Stromal cell of bone marrow (primary cell): Measurements from ENCODE around the gene CCDC178.
"Not testable (repeated sequence)": the region's sequence is repeated elsewhere in the genome, so short reads cannot be mapped to it uniquely, and the experiment has no call there.

Experiments used
- DNase-seq: peaks from one replicate; pipeline ENCODE4 v3.0.0-alpha.2; 2012; ENCODE audit warnings: low read depth

The CCDC178 gene

GRCh38 chr18:33440060-33441043, at the start of gene CCDC178:
CCDC178 (minus strand) TSS chr18:33440721; CDS start chr18:33412088, 28,633 bp downstream.
- DNase-seq: peak; percentile 20

- DNase-seq: no peak
Measured at GRCh38 chr18:33483908-33484307, 43.4 kb upstream of the CCDC178 start.

- no peak for DNase-seq
Measured at GRCh38 chr18:33472509-33472908, 32.0 kb upstream of the CCDC178 start.

- no peak for DNase-seq
Measured at GRCh38 chr18:33470216-33470615, 29.7 kb upstream of the CCDC178 start.

GRCh38 chr18:33469699-33470098, 29.2 kb upstream of the CCDC178 start:
- no peak for DNase-seq

- DNase-seq: no peak
Measured at GRCh38 chr18:33467531-33467930, 27.0 kb upstream of the CCDC178 start.

- DNase-seq: no peak
Measured at GRCh38 chr18:33466822-33467221, 26.3 kb upstream of the CCDC178 start.

- no peak for DNase-seq
Measured at GRCh38 chr18:33460681-33461080, 20.2 kb upstream of the CCDC178 start.

GRCh38 chr18:33459612-33460011, 19.1 kb upstream of the CCDC178 start:
- DNase-seq: no peak

GRCh38 chr18:33446604-33447003, 6.1 kb upstream of the CCDC178 start:
- no peak for DNase-seq

- no peak for DNase-seq
Measured at GRCh38 chr18:33444709-33445108, 4.2 kb upstream of the CCDC178 start.

- no peak for DNase-seq
Measured at GRCh38 chr18:33432857-33433256, 7.7 kb downstream of the CCDC178 start.

GRCh38 chr18:33427549-33427948, 13.0 kb downstream of the CCDC178 start:
- no peak for DNase-seq

GRCh38 chr18:33424266-33424946, 16.1 kb downstream of the CCDC178 start:
- DNase-seq: no peak

- no peak for DNase-seq
Measured at GRCh38 chr18:33421225-33421624, 19.3 kb downstream of the CCDC178 start.

GRCh38 chr18:33404244-33404873, 36.2 kb downstream of the CCDC178 start:
- DNase-seq: no peak

GRCh38 chr18:33398939-33399338, 41.6 kb downstream of the CCDC178 start:
- not testable (repeated sequence) for DNase-seq

GRCh38 chr18:33375829-33376228, 64.7 kb downstream of the CCDC178 start:
- DNase-seq: no peak

- DNase-seq: no peak
Measured at GRCh38 chr18:33372442-33372841, 68.1 kb downstream of the CCDC178 start.

GRCh38 chr18:33369711-33370449, 70.6 kb downstream of the CCDC178 start:
- no peak for DNase-seq

- DNase-seq: no peak
Measured at GRCh38 chr18:33356735-33357134, 83.8 kb downstream of the CCDC178 start.

GRCh38 chr18:33355756-33356155, 84.8 kb downstream of the CCDC178 start:
- no peak for DNase-seq
